ENCODE measurements around the gene FAT1. TPM values are rescaled to one million over a fixed set of nuclear protein-coding genes. Genes with fewer than 3 reads are reported as not detected.
A peak's percentile ranks its signal among the peaks of the same experiment; 100 is the strongest.

Gene FAT1
- total and polyA plus RNA-seq, 2 donors (not counting 1 experiment from before 2014, with no cell fraction given) = 151 to 729 TPM

DNA sequence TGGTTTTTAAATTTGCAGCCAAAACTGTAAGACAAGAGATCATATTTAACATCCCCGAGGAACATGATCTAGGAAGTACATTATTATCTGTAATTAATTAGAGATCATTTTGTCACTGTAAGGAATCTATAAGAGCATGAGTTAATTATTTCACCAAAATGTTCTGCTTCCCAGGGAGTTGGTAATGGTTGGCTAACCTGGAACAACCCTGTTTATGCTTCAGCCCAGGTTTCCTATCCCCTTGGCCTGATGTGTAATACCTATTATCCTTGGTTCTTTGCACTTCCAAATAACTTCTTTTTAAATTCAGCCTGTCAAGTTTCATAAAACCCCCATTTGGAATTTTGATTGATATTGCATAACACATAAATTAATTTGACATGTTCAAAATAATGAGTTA is 161.9 kb downstream of the FAT1 start:
- no peaks in the 10 kb centered on the region for H3K4me1 ChIP-seq (ENCODE audit: control insufficient read depth, extremely low read depth, insufficient read depth, low read length)
- H4K20me1 ChIP-seq (ENCODE audit: control insufficient read depth, extremely low read depth, insufficient read depth, low read length) = no peaks in the 10 kb centered on the region
- no peak overlapping the region for H3K9ac ChIP-seq (ENCODE audit: insufficient read depth, low read length)
- no peak overlapping the region for H3K27ac ChIP-seq (ENCODE audit: insufficient read depth, low read length)
- no peak overlapping the region for H3K4me2 ChIP-seq (ENCODE audit: extremely low read depth, insufficient read depth, low read length)
- no peak overlapping the region for H2AFZ ChIP-seq (ENCODE audit: low read length)
- TF ChIP-seq, protein P1, sequence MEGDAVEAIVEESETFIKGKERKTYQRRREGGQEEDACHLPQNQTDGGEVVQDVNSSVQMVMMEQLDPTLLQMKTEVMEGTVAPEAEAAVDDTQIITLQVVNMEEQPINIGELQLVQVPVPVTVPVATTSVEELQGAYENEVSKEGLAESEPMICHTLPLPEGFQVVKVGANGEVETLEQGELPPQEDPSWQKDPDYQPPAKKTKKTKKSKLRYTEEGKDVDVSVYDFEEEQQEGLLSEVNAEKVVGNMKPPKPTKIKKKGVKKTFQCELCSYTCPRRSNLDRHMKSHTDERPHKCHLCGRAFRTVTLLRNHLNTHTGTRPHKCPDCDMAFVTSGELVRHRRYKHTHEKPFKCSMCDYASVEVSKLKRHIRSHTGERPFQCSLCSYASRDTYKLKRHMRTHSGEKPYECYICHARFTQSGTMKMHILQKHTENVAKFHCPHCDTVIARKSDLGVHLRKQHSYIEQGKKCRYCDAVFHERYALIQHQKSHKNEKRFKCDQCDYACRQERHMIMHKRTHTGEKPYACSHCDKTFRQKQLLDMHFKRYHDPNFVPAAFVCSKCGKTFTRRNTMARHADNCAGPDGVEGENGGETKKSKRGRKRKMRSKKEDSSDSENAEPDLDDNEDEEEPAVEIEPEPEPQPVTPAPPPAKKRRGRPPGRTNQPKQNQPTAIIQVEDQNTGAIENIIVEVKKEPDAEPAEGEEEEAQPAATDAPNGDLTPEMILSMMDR (conservative IDR thresholded peaks at IDR 0.05 in 1 of 2, IDR thresholded peaks at IDR 0.05 in 1 of 2; ENCODE audit: low read depth in 1 of 2, low read length in 2 of 2) = no peak
- TF ChIP-seq EZH2 (IDR thresholded peaks at IDR 0.05; ENCODE audit: low read length, missing control alignments) = no peak
- no peaks in the 10 kb centered on the region for H3K27me3 ChIP-seq (ENCODE audit: control insufficient read depth, insufficient read depth, low read length)
- no peaks in the 10 kb centered on the region for H3K36me3 ChIP-seq (ENCODE audit: control insufficient read depth, insufficient read depth, low read length)
- no peaks in the 10 kb centered on the region for H3K79me2 ChIP-seq (ENCODE audit: control insufficient read depth, insufficient read depth, low read length)
- DNase-seq (ENCODE audit: low read depth in 2 of 2) = no peak
- no peaks in the 10 kb centered on the region for H3K9me3 ChIP-seq (ENCODE audit: control insufficient read depth, insufficient read depth, low read depth, low read length)
- no peak overlapping the region for H3K4me3 ChIP-seq (replicated peaks in 1 of 4; ENCODE audit: control extremely low read depth in 1 of 4, insufficient read depth in 1 of 4, low read depth in 3 of 4, low read length in 4 of 4)

DNA sequence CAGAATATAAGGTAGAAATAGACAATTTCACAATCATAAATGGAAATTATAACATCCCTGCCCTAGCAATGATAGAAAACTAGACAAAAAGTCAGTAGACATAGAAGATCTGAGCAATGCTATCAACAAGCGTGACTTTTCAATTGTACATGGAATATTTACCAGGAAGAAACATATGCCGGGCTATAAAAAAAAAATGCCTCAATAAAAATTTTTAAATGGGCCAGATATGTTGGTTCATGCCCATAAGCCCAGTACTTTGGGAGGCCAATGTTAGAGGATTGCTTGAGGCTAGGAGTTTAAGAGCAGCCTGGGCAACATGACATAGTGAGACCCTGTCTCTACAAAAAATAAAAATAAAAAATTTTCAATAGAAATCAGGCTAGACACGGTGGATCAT is 163.0 kb downstream of the FAT1 start:
- no peak for TF ChIP-seq EZH2 (IDR thresholded peaks at IDR 0.05; ENCODE audit: low read length, missing control alignments)
- TF ChIP-seq, protein P1 (conservative IDR thresholded peaks at IDR 0.05 in 1 of 2, IDR thresholded peaks at IDR 0.05 in 1 of 2; ENCODE audit: low read depth in 1 of 2, low read length in 2 of 2) = no peak
- Histone ChIP-seq H3K9me3 (ENCODE audit: control insufficient read depth, insufficient read depth, low read depth, low read length) (no peaks in the 10 kb centered on the region), H3K36me3 (ENCODE audit: control insufficient read depth, insufficient read depth, low read length) (no peaks in the 10 kb centered on the region), H3K9ac (ENCODE audit: insufficient read depth, low read length) (no peak overlapping the region), H3K4me3 (replicated peaks in 1 of 4; ENCODE audit: control extremely low read depth in 1 of 4, insufficient read depth in 1 of 4, low read depth in 3 of 4, low read length in 4 of 4) (no peak overlapping the region), H3K27me3 (ENCODE audit: control insufficient read depth, insufficient read depth, low read length) (no peaks in the 10 kb centered on the region), H3K27ac (ENCODE audit: insufficient read depth, low read length) (no peak overlapping the region), H3K4me1 (ENCODE audit: control insufficient read depth, extremely low read depth, insufficient read depth, low read length) (no peaks in the 10 kb centered on the region), H4K20me1 (ENCODE audit: control insufficient read depth, extremely low read depth, insufficient read depth, low read length) (no peaks in the 10 kb centered on the region), H3K79me2 (ENCODE audit: control insufficient read depth, insufficient read depth, low read length) (no peaks in the 10 kb centered on the region), H2AFZ (ENCODE audit: low read length) (no peak overlapping the region), H3K4me2 (ENCODE audit: extremely low read depth, insufficient read depth, low read length) (no peak overlapping the region)
- DNase-seq (ENCODE audit: low read depth in 2 of 2) = no peak

DNA sequence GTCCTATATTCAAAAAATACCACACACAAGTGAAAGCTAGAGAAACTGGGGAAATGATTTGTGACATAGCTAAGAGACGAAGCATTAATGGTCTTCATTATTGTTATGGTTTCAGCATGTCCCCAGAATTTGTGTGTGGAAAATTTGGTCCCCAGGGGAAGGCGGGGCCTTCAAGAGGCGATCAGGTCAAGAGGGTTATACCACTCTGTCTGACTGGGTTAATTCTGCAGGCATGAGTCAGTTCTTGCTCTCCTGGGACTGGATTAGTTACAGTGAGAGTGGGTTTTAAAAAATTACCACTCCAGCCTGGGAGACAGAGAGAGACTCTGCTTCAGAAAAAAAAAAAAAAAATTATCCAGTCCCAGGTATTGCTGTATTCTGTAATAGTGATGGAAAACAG is 166.2 kb downstream of the FAT1 start:
- no peaks in the 10 kb centered on the region for H3K36me3 ChIP-seq (ENCODE audit: control insufficient read depth, insufficient read depth, low read length)
- H3K4me2 ChIP-seq (ENCODE audit: extremely low read depth, insufficient read depth, low read length) = no peak overlapping the region
- DNase-seq (ENCODE audit: low read depth in 2 of 2) = peak in 1 of 2 donors; percentile 50
- H4K20me1 ChIP-seq (ENCODE audit: control insufficient read depth, extremely low read depth, insufficient read depth, low read length) = no peaks in the 10 kb centered on the region
- H3K9ac ChIP-seq (ENCODE audit: insufficient read depth, low read length) = no peak overlapping the region
- no peaks in the 10 kb centered on the region for H3K79me2 ChIP-seq (ENCODE audit: control insufficient read depth, insufficient read depth, low read length)
- TF ChIP-seq, protein P1 (conservative IDR thresholded peaks at IDR 0.05 in 1 of 2, IDR thresholded peaks at IDR 0.05 in 1 of 2; ENCODE audit: low read depth in 1 of 2, low read length in 2 of 2) = no peak
- no peak for TF ChIP-seq EZH2 (IDR thresholded peaks at IDR 0.05; ENCODE audit: low read length, missing control alignments)
- H3K4me1 ChIP-seq (ENCODE audit: control insufficient read depth, extremely low read depth, insufficient read depth, low read length) = no peaks in the 10 kb centered on the region
- no peak overlapping the region for H3K4me3 ChIP-seq (replicated peaks in 1 of 4; ENCODE audit: control extremely low read depth in 1 of 4, insufficient read depth in 1 of 4, low read depth in 3 of 4, low read length in 4 of 4)
- no peaks in the 10 kb centered on the region for H3K27me3 ChIP-seq (ENCODE audit: control insufficient read depth, insufficient read depth, low read length)
- H2AFZ ChIP-seq (ENCODE audit: low read length) = no peak overlapping the region
- H3K9me3 ChIP-seq (ENCODE audit: control insufficient read depth, insufficient read depth, low read depth, low read length) = no peaks in the 10 kb centered on the region
- H3K27ac ChIP-seq (ENCODE audit: insufficient read depth, low read length) = no peak overlapping the region

Measured in fibroblast of lung (primary cell).